ENCODE results near the gene NBPF1. TPM values are rescaled to one million over a fixed set of nuclear protein-coding genes. Genes with fewer than 3 reads are reported as not detected.

Gene NBPF1
- total and polyA plus RNA-seq, 9 of the 15 experiments (the other 6 are each of a cell fraction or from before 2014, with no cell fraction given), result 5.2 to 42.6 (median 24.1) TPM

- TF ChIP-seq ZNF512 (tag; IDR thresholded peaks at IDR 0.05) (0 out of 2 replicates have a peak, but pooled peaks have one; percentile 36), PHTF2 (CRISPR knock-in tag; IDR thresholded peaks at IDR 0.05) (peak; percentile 91; the same call in 1 of the 2 replicates), DACH1 (IDR thresholded peaks at IDR 0.05; ENCODE audit: partially characterized antibody) (no peak), ZNF592 (IDR thresholded peaks at IDR 0.05) (no peak), ZNF398 (CRISPR knock-in tag; IDR thresholded peaks at IDR 0.05) (no peak), LARP7 (IDR thresholded peaks at IDR 0.05) (no peak), MTA3 (IDR thresholded peaks at IDR 0.05; ENCODE audit: borderline replicate concordance) (no peak), BRD4 (IDR thresholded peaks at IDR 0.05) (peak; percentile 75; the same call in 1 of the 2 replicates), PBX2 (CRISPR knock-in tag; IDR thresholded peaks at IDR 0.05; ENCODE audit: low read depth) (no peak), PBX2 (tag; conservative IDR thresholded peaks at IDR 0.05; ENCODE audit: low read depth) (no peak), ZNF445 (CRISPR knock-in tag; IDR thresholded peaks at IDR 0.05; ENCODE audit: low read depth) (peak; percentile 64; the same call in 1 of the 2 replicates), SETDB1 (IDR thresholded peaks at IDR 0.05; ENCODE audit: low read length) (peak; percentile 99), OTX1 (CRISPR knock-in tag; IDR thresholded peaks at IDR 0.05) (peak; percentile 96; the same call in 1 of the 2 replicates), CSDE1 (IDR thresholded peaks at IDR 0.05) (no peak), PHF20 (IDR thresholded peaks at IDR 0.05; ENCODE audit: partially characterized antibody) (no peak), HNRNPL (IDR thresholded peaks at IDR 0.05; ENCODE audit: low read depth, low read length) (peak; percentile 86)
Observed at GRCh38 chr1:16613185-16614147, at the start of gene NBPF1 (continued).
